PC-9 (cell line): ENCODE data around the gene PTDSS2. TPM values are rescaled to one million over a fixed set of nuclear protein-coding genes. Genes with fewer than 3 reads are reported as not detected.

ENCODE experiments used
- BruUV-seq: library from RNA; stranded (reverse); fragments of 400-500 nt; replicated peaks from 2 replicates; lab custom pipeline; 2021; lab: Mats Ljungman, UMichigan
- CTCF ChIA-PET: fragments of 300-600 bp; sonication (Branson Sonifier 250); formaldehyde crosslinking; loops from one replicate; lab custom pipeline; 2022; ENCODE audit warnings: antibody characterized with exemption; lab: Charles Lee
- POLR2A ChIA-PET: fragments of 300-600 bp; sonication (Branson Sonifier 250); formaldehyde crosslinking; loops from one replicate; lab custom pipeline; 2022; ENCODE audit warnings: antibody characterized with exemption; ENCODE audit not compliant: unreplicated experiment; lab: Charles Lee
- DNase-seq, 2 experiments: peaks; one replicate each; pipeline versions ENCODE4 v3.0.0 to v3.0.0-alpha.2; 2015 to 2022; ENCODE audit warnings: mixed read lengths in 1 of 2
- H2AFZ ChIP-seq: fragments of 200-600 bp; sonication (generic); 2 replicates; pipeline ENCODE4 v1.8.1; 2017; ENCODE audit warnings: antibody characterized with exemption
- H3F3A ChIP-seq: fragments of 200-600 bp; sonication (generic); 2 replicates; pipeline ENCODE4 v1.8.1; 2017; ENCODE audit warnings: antibody characterized with exemption, mild to moderate bottlenecking, low read depth; ENCODE audit not compliant: insufficient read depth
- H3K27ac ChIP-seq: fragments of 200-600 bp; sonication (generic); 2 replicates; pipeline ENCODE4 v1.6.1; 2016; ENCODE audit warnings: mixed run types
- H3K27me3 ChIP-seq: fragments of 200-600 bp; sonication (generic); 2 replicates; pipeline ENCODE4 v1.6.1; 2016; ENCODE audit warnings: low read depth, mixed run types; ENCODE audit not compliant: insufficient read depth
- H3K36me3 ChIP-seq: fragments of 200-600 bp; sonication (generic); 2 replicates; pipeline ENCODE4 v1.6.1; 2016; ENCODE audit warnings: low read depth, mixed run types
- H3K4me1 ChIP-seq: fragments of 200-600 bp; sonication (generic); replicated peaks from 2 replicates; pipeline ENCODE4 v1.6.1; 2016; ENCODE audit warnings: mixed run types; ENCODE audit not compliant: insufficient read depth
- H3K4me2 ChIP-seq: fragments of 200-600 bp; sonication (generic); 2 replicates; pipeline ENCODE4 v1.6.1; 2017; ENCODE audit warnings: mixed run types
- H3K4me3 ChIP-seq: fragments of 200-600 bp; sonication (generic); 2 replicates; pipeline ENCODE4 v1.6.1; 2016; ENCODE audit warnings: mixed run types
- H3K79me2 ChIP-seq: fragments of 200-600 bp; sonication (generic); 2 replicates; pipeline ENCODE4 v1.6.1; 2017; ENCODE audit warnings: low read depth, mixed run types
- H3K9me2 ChIP-seq: fragments of 200-600 bp; sonication (generic); 2 replicates; pipeline ENCODE4 v1.8.1; 2017; ENCODE audit warnings: mild to moderate bottlenecking; ENCODE audit not compliant: insufficient read depth
- H3K9me3 ChIP-seq: fragments of 200-600 bp; sonication (generic); 2 replicates; pipeline ENCODE4 v1.8.1; 2016; ENCODE audit warnings: low read depth; ENCODE audit not compliant: insufficient read depth
- H4K20me1 ChIP-seq: fragments of 200-600 bp; sonication (generic); 2 replicates; pipeline ENCODE4 v1.8.1; 2017; ENCODE audit not compliant: insufficient read depth
- CTCF ChIP-seq: fragments of 200-600 bp; sonication (generic); conservative IDR thresholded peaks from 2 replicates; pipeline ENCODE4 v1.6.1; 2017; ENCODE audit warnings: mixed run types, antibody characterized with exemption, mild to moderate bottlenecking, moderate library complexity
- EZH2 ChIP-seq: fragments of 200-600 bp; sonication (generic); IDR thresholded peaks from 2 replicates; pipeline ENCODE4 v1.8.0; 2017; ENCODE audit warnings: antibody characterized with exemption, low read depth
- intact Hi-C: fragments of 100-400 bp; cut with micrococcal nuclease; formaldehyde crosslinking; loops from one replicate; pipeline ENCODE4 v1.10.0; 2022; ENCODE audit not compliant: unreplicated experiment
- total RNA-seq: library from RNA; stranded (reverse); gene quantifications from 2 replicates; pipeline ENCODE4 v1.2.3, GENCODE V29; 2021

Gene PTDSS2
- total RNA-seq, 1 experiment from 2014 or later = 32.5 TPM

GRCh38 chr11:487571-488021, 37.5 kb downstream of the PTDSS2 start:
- Histone ChIP-seq H3K4me2 (no peak overlapping the region), H3K4me3 (no peak overlapping the region), H3K9me2 (no peaks in the 10 kb centered on the region), H3K36me3 (no peaks in the 10 kb centered on the region), H3K4me1 (no peaks in the 10 kb centered on the region), H4K20me1 (no peaks in the 10 kb centered on the region), H3K79me2 (no peaks in the 10 kb centered on the region), H3K27me3 (no peaks in the 10 kb centered on the region), H3K9me3 (no peaks in the 10 kb centered on the region), H3F3A (no peaks in the 10 kb centered on the region), H2AFZ (no peak overlapping the region), H3K27ac (no peak overlapping the region)
- BruUV-seq = no TSS peak
- CTCF ChIA-PET = no interaction called here
- intact Hi-C loops = no loop called here
- no peak for DNase-seq
- TF ChIP-seq EZH2 (no peak), CTCF (no peak)
- POLR2A ChIA-PET = interaction anchor here (0.7 kb wide), 1 partner anchor 88 kb away, joined by 5 read pairs; no protein-coding TSS in a partner anchor

GRCh38 chr11:488062-488461, 38.0 kb downstream of the PTDSS2 start:
- no peak overlapping the region for H3K27ac ChIP-seq
- no peaks in the 10 kb centered on the region for H3K36me3 ChIP-seq
- no peaks in the 10 kb centered on the region for H3K9me3 ChIP-seq
- no peak for TF ChIP-seq EZH2
- TF ChIP-seq CTCF = no peak
- BruUV-seq = no TSS peak
- no peak overlapping the region for H2AFZ ChIP-seq
- intact Hi-C loops = no loop called here
- H3K9me2 ChIP-seq = no peaks in the 10 kb centered on the region
- H4K20me1 ChIP-seq = no peaks in the 10 kb centered on the region
- POLR2A ChIA-PET = no interaction called here
- no peaks in the 10 kb centered on the region for H3K79me2 ChIP-seq
- no peaks in the 10 kb centered on the region for H3K4me1 ChIP-seq
- H3K27me3 ChIP-seq = no peaks in the 10 kb centered on the region
- DNase-seq = no peak
- no peak overlapping the region for H3K4me2 ChIP-seq
- no peak overlapping the region for H3K4me3 ChIP-seq
- CTCF ChIA-PET = no interaction called here
- no peaks in the 10 kb centered on the region for H3F3A ChIP-seq

GRCh38 chr11:488579-488978, 38.5 kb downstream of the PTDSS2 start:
- Histone ChIP-seq H3K79me2 (no peaks in the 10 kb centered on the region), H2AFZ (no peak overlapping the region), H3K27ac (no peak overlapping the region), H3F3A (no peaks in the 10 kb centered on the region), H3K9me2 (no peaks in the 10 kb centered on the region), H3K36me3 (no peaks in the 10 kb centered on the region), H4K20me1 (no peaks in the 10 kb centered on the region), H3K4me3 (no peak overlapping the region), H3K4me2 (no peak overlapping the region), H3K4me1 (no peaks in the 10 kb centered on the region), H3K9me3 (no peaks in the 10 kb centered on the region), H3K27me3 (no peaks in the 10 kb centered on the region)
- no TSS peak for BruUV-seq
- CTCF ChIA-PET = no interaction called here
- TF ChIP-seq EZH2 (no peak), CTCF (no peak)
- intact Hi-C loops = no loop called here
- POLR2A ChIA-PET = no interaction called here
- no peak for DNase-seq
